DMS53 (cell line): Measurements from ENCODE around the gene MAPRE3.
A peak's percentile ranks its signal among the peaks of the same experiment; 100 is the strongest.

ENCODE experiments used
- DNase-seq: peaks from one replicate; lab custom pipeline; 2025; lab: John Stamatoyannopoulos, UW

The MAPRE3 gene

DNA sequence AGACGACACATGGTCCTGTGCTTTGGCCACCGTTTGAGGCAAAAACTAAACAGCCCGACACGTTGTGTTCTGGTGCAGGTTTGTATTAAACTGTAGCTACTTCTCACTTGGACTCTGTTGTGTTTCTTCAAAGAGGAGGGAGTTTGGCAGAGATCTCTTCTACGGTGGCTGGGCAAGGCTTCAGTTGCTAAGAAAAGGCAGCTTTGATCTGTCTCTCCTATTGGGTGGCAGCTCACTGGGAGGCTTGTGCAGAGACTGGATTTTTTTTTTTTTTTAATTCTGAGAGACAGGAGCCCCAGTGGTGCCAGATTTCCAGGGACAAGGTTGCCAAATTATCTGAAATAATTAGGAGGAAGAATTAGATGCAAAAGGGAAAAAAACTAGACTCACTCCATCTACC is 20.2 kb upstream of the MAPRE3 start:
- DNase-seq, result no peak

DNA sequence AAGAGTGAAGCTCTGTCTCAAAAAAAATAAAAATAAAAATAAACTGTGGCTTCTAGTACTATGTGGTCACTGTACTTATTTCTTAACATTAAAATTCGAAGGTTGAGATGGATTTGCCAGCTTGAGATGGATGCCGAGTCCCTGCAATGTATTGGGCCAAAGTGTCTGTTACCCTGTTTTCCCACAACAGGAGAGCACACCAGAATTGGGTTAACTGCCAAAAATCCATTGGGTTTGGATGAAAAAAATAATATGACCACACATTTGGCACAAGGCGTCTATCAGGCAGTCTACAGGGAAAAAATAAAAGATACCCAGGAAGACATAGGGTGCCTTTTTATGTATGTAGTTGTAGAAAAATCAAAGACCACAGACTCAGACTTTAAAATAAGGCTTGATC is 19.2 kb upstream of the MAPRE3 start:
- DNase-seq, result no peak

DNA sequence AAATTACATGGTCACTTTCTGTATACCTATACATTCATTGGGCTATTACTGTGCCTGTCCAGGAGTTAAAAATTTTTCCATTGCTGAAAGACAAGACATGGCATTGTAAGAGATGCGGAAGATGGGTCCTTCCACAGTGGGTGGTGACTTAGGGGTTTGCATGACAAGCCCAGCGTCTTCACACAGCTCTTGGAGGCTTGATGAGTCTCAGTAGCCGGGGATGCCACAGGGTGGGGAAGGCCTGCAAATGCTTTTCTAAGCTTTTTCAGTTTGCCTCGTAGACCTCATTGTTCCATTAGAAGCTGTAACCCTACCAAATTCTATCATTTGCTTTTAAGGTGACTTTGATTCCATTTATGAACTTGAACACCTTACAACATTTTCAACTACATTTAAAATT is 18.1 kb upstream of the MAPRE3 start:
- DNase-seq, result no peak

DNA sequence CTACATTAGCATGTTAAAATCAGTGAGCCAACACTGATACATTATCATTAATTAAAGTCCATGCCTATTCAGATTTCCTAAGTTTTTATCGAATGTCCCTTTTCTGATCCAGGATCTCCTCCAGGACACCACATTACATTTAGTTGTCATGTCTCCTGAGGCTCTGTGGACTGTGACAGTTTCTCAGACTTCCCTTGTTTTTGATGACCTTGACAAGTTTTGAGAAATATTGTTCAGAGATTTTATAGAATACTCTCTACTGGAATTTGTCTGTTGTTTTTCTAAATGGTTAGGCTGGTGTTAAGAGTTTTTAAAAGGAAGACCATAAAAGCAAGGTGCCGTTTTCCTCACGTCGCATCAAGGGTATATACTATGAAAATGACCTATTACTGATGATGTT is 16.3 kb upstream of the MAPRE3 start:
- no peak for DNase-seq

DNA sequence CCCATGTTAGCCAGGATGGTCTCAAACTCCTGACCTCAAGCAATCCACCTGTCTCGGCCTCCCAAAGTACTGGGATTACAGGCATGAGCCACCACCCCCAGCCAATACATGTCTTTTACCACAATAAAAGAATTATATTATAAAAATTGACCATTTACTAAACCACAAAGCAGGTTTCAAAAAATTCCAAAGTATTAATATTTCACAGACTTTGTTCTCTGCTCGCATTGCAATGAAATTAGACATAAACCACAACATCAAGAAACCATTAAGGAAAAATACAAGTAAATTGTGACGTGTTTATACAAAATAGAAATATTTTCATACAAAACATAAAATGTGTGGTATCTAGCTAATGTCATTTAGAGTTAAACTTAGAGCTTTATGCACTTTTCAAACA is 13.4 kb upstream of the MAPRE3 start:
- no peak for DNase-seq

DNA sequence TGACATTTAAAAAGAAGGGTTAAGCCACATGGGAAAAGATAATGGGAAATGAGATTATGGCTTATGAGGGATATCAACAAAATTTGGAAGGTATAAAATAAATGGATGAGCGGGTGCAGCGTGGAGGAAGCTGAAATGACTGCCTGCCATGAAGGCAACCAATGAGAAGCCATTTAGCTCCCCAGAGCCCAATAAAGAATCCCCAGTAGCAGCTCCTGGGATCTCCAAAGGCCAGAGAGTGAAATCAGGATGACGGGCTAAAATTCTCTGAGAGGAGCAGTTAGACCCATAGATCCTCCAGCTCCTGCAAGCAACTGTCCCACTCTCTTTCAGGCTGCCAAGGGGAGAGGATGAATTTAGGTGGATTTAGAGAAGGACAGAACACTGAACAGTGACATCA is 12.9 kb upstream of the MAPRE3 start:
- DNase-seq, result no peak

DNA sequence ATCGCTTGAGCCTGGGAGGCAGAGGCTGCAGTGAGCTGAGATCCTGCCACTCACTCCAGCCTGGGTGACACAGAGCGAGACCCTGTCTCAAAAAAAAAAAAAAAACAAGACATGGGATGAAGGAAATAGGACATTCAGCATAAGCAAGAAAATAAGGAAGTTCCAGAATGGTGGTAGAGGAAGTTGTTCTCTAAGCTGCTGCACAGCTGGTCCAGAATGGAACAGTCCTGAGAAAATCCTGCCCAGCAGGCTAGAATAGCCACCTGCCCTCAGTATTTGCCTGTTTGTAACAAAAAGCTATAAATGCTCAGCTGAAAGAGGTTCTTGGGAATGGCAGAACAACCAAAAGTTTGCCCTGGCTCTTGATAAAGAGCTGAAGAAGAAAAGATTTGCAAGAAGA is 11.1 kb upstream of the MAPRE3 start:
- DNase-seq, result no peak

DNA sequence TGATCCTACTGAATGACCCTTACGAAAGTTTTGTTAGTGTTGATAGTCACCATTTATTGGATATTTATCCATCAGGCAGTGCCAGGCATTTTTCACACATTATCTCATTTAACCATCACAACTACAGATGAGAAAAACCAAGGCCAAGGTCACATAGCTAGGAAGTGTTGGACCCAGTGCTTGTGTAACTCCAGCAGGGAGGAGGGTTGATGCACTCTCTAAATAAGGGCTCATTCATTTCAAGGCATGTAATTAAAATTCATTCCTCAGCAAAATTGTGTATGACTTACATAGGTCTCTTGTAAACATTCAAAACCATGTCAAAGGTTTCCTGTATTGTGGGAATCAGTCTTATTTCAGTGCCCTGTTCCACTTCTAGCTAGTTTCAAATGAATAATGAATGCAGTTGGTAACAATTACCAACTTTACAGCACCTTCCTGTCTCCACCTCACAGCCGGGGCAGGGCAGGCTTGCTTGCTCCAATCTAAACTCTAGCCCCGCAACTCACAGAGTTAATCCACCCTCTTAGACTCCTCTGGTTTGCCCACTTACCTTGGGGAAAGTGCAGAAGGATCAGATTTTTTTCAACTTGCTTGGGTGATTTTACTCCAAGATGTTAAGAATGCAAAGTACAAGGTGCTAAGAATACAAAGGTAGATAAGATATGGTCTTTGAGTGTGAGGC is 5.8 kb upstream of the MAPRE3 start:
- DNase-seq, result no peak

DNA sequence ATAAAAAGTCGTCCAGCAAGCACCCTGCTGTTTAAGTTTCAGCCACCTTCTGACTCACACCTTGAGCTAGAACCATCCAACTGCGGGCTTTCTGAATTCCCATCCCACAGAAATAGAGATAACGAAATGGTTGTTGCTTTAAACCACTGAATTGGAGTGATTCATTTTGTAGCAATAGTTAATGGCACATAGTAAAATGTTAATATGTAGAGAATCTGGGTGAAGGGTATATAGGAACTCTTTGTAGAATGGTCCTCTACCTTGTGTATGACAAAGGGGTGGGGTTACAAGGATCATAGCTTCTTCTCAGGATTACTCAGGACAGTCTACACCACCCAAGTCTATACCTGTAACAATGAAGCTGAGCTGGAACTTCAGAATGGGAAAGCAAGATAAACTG is 2.4 kb upstream of the MAPRE3 start:
- no peak for DNase-seq

DNA sequence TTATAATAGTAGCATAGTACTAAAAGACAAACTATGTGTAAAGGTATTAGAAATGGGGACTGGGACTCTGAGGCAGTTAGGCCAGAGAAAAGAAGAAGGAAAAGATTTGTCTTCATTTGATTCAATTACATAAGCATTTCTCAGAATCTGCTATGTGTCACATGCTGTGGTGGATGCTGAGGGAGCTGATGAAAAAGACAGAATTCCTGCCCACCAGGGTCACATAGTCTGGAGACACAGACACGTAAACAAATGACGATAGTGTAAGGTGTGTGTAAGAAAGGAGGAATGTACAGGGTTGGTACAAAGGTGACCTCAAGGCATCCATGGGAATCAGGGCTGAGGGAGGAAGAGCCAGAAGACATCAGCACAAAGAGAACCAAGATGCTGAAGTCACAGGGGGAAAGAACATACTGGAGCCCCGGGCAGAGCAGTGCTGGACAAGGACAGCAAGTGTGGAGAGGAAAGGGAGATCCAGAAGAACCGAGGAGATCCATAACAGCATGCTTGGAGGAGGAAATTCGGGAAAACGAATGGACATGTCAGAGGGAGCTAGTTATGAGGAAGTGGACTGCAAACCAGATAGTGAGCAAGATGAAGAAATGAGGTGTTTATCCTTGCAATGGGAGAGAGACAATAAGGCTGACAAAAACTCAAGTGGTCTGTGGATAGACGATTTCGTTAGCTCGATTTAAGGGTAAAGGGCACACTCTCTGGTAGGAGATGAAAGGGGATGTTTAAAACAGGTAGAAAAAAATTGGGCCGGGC is 1.2 kb upstream of the MAPRE3 start:
- DNase-seq, result no peak

DNA sequence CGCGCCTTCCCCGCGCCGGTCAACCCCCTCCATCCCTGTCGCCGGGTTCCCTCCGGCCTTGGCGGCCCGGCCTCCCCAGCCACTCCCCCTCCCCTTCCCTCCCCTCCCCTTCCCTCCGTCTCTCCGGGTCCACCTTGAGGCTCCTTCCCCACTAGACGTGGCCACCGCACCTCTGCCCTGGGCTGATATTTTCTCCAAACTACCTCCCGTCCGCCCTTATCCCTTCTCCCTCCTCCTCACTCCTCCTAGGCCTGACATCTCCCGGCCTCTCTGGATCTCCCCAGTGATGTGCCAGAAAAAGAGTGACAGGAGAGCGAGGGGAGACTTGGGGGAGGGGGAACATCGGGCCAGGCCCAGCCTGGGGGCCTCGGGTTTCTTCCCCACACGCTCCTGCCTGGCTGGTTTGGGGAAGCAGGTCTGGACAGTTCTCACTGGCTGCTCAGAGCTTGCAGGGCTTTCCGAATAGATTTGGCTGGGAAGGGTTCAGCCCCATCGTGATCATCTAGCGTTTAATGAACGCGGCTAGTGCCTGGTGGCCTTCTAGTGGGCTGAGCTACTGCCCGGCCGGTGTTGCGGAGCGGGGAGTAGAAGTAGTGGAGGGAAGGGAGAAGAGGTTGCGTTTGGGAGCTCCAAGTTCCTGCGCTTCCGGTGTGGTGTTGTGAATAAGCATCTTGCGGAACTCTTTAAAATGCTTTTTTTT is 641 bp downstream of the MAPRE3 start:
- DNase-seq, result peak; percentile 65

DNA sequence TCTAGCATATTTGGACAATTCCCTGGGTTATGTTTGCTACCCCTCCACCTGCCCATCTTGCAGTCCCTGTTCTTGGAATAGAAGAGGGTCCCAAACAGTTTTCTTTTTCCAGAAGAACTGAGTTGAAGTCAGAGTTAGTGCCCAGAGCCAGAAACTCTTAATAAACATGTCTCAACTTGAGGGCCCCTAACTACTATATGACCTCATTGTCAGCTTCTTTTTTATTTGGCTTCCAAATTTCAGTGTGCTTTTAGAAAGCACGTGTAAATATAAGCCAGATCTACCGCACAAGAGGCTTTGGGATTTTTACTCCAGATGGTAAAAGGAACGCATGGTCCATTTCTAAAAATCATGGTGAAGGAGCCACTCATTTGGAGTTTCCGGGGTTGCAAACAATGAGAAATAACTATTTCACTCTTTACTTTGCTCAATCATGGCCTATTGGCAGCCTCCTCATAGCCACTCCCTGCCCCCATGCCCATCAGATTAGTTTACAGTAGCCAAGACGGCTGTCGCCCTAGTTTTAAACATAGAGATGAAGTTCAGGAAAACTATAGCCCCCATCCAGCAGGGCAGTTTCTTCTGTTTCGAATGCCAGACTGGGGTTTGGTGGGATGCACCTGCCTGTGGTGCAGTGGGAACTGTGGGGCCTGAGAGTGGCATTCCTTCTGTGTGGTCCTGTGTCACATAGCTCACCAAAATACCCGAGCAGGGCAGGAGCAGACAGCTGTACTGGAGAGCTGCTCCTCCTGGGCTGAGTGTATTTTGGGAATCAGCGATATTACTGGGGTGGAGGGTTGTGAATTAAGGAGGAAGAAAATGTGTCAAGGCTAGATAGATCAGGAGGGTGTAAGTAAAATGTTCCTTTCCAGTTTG is 1.7 kb downstream of the MAPRE3 start:
- no peak for DNase-seq

DNA sequence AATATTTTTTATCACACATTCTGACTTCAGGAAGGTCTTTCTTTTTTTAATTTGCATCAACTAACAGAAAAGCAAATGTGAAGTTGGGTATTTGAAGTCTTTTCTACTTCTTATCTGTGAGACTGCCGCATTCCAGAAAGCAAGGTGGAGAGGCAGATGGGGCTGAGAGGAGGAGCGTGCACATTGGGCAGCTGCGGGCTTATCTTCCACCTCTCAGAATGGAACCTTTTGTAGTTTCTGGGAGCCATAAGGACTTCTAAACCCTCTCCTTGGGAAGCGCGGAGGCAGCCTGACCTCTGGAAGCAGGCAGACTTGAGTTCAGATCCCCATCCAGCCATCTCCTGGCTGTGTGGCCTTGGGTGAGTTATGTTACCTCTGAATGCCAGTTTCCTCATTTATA is 3.9 kb downstream of the MAPRE3 start:
- DNase-seq, result no peak

DNA sequence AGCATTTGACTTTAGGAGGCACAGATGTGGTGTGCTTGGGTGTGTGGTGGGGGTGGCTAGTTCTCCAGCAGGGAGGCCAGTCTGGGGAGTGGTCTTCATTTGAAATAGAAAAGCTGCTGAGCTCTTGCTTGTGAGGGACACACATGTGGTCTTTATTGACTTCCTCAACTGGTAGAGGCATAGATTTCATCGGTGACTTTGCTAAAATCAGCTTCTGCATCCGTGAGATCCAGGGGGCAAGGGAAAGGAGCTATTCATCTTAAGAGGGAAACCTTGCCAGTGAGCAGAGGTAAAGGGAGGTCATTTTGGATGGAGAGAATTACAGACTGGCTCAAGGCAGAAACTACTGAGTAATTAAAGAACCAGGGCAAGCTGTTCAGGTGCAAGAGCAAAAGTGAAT is 4.7 kb downstream of the MAPRE3 start:
- DNase-seq, result no peak

DNA sequence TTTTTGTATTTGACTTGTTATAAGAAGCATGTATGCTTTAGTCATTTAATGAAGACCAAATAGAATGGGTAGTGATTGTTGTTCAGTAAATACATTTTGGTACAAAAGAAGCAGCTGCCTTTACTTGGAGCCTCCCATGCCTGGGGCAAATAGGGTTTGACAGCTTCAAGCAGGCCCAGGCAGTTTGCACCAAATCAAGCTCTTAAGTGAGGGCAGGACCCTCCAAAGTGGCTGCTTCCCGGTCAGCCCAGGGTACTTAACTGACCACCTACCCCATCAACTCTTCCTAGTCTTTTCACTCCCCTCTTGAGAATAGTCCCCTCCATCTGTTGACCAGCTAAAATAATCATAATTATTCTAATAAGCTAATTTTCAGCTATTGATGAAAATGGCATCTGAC is 5.2 kb downstream of the MAPRE3 start:
- DNase-seq, result no peak

DNA sequence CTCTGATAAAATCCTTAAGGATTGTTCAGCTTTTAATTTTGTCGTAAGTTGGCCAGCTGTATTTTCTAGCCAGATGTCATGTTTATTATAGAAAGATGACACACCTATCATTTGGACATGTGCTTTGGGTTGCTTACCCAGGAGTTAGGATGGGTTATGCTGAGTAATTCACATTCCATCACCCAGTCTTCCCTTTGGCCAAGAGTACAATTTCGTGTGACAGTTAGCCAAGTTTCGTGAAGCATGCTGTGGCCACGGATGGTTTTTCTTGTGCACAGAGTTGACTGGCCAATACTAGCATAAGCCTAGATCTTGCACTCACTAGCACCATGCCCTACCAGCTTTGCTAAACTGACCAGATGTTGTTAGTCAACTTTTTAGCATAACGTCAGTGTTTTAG is 5.8 kb downstream of the MAPRE3 start:
- DNase-seq, result no peak

DNA sequence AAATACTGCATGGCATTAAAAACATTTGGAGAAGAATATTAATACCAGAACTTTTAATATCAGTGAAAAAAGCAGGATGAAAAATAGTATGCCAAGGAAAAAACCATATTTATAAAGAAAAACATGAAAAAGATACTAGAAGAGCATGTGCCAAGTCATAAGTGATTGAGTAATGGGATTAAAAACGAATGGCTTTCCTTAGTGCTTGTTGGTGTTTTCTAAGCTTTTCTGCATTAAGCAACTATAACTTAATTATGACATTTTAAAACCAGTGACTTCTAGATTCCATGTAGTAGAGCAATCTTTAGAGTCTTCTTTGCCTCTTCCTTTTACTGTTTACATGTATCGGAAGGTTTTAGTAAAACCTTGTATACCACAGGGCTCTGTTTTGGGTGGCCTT is 6.6 kb downstream of the MAPRE3 start:
- no peak for DNase-seq

DNA sequence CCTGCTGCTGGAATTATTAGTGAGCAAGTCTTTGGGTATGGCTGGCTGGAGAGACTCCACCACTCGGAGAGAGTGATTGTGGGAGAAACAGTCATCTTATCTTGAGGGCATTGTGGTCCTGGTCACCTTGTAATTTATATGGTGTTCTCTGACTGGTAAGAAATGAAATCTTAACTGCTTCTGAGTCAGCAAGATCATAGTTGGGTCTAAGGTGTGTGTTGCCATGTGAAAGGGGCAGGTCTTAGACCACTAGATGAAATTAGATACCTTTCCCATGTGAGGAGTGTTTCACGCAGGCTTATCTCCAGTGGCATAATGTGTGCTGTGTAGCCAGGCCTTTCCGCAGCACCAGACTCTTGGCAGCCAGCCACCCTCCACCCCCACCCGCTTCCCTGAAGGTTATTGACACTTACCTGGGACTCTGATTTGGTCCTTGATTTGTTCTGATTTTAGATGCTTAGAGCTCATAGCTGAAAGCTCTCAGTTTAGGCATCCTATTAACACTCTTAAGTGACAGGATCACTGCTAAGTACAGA is 7.7 kb downstream of the MAPRE3 start:
- DNase-seq, result peak; percentile 39

DNA sequence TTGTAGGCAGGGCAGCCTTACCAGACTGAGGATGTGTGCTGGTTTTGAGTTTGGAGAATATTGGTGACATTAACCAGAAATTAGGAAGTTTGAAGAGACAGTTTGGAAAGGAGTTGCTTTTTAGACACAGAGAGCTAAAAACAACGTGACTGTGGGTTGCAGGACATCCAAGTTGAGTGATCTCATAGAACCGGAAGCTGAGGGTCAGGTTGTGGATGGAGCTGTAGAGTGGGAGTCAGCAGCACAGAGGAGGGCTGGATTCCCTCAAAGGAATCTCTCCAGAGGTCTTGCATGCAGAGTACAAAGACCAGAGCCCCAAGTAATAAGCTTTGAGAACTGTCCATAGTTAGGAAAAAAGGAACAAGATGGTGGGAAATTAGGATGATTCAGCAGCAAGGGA is 9.3 kb downstream of the MAPRE3 start:
- no peak for DNase-seq

DNA sequence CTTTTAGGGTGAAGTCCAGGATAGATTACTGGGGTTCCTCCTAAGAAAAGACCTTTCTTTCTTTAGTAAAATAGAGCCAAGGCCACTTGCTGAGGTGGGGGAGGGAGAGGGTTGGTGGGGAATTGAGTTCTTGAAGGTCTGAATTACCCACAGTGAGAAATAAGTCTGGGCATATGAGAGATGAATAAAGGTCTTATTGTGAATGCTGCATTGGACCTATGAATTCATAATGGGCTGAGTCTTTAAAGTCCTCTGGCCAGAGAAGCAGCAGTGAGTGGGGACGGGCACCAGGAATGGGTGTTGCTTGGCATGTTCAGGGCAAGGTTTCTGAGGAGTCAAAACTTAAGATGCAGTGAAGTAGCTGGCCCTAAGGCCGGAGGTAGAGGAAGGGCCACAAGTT is 10.5 kb downstream of the MAPRE3 start:
- no peak for DNase-seq

DNA sequence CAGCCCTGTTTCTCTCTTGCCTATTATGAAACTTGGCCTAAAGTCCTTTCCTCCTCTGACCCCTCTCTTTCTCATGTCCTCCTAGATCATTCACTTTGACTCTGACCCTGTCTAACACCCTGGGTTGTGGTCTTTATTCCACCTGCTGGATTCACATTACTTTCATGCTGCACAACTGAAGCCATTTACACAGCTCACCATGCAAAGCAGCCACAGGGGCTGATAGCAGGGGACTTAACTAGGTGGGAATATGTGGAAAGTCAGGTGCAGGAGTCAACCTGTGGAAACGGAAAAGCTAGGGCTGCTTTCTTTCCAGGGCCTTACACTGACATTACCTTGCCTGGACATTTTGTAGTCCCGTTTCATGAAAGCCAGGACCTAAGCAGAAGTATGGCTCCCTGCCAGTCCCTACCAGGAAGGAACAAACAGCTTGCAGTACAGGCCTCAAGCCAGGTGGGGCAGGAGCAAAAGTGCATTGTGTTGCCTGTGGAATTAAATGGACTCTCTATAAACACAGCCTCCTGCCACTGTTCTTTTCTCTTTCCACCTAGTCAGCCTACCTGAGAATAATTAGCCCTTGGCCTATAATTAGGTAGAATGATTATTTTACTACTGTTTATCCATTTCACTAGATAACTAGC is 11.8 kb downstream of the MAPRE3 start:
- DNase-seq, result peak; percentile 84

DNA sequence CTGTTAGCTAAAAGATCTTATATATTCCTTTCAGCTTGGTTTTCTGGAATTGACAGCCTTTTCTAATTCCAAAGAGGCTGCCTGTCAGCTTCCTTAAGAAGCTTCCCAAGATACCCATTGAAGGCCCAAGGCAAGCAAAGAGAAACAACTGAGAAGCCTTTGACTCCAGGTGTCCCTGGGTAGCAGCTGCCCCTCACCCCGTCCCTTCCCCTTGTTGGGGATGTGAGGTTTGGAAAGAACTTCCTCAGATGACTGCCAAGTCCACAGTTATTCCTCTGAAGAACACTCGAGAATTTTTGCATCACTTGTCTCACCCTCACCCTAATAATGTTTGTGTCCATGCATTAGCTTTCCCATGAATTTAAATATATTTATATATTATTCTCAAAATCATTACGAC is 13.3 kb downstream of the MAPRE3 start:
- no peak for DNase-seq
